ENCODE results near the gene PLCB1.

GRCh38 chr20:8194721-8195120 is 62.7 kb downstream of the PLCB1 start:
- TF ChIP-seq EZH2 (IDR thresholded peaks at IDR 0.05) (no peak), POLR2AphosphoS5 (IDR thresholded peaks at IDR 0.05; ENCODE audit: borderline replicate concordance, low read depth, low read length) (no peak), FOXP2 (optimal IDR thresholded peaks at IDR 0.05; ENCODE audit: control extremely low read depth, extremely low read length, insufficient read depth) (no peak)

Measured in SK-N-MC (cell line).